AG20443 (cell line): ENCODE data around the gene TMEM179.

Source experiments
- DNase-seq: peaks from one replicate; pipeline ENCODE4 v3.0.0; 2012; ENCODE audit warnings: low spot score, mixed read lengths

TMEM179 gene

GRCh38 chr14:104567957-104568225, 36.7 kb downstream of the TMEM179 start:
- DNase-seq = no peak

GRCh38 chr14:104567141-104567956, 37.2 kb downstream of the TMEM179 start:
- DNase-seq = no peak

GRCh38 chr14:104564744-104565679, 39.6 kb downstream of the TMEM179 start:
- no peak for DNase-seq

GRCh38 chr14:104563742-104564615, 40.6 kb downstream of the TMEM179 start:
- peak; percentile 92 for DNase-seq

- no peak for DNase-seq
These were observed 41.3 kb downstream of the TMEM179 start for GRCh38 chr14:104563191-104563741.

GRCh38 chr14:104562606-104563005, 42.0 kb downstream of the TMEM179 start:
- DNase-seq = no peak

GRCh38 chr14:104561632-104562495, 42.7 kb downstream of the TMEM179 start:
- DNase-seq = no peak

GRCh38 chr14:104561124-104561557, 43.4 kb downstream of the TMEM179 start:
- no peak for DNase-seq

GRCh38 chr14:104560586-104560945, 44.0 kb downstream of the TMEM179 start:
- DNase-seq = no peak

- no peak for DNase-seq
These were observed 44.6 kb downstream of the TMEM179 start for GRCh38 chr14:104559804-104560585.

GRCh38 chr14:104559028-104559803, 45.4 kb downstream of the TMEM179 start:
- DNase-seq = no peak

GRCh38 chr14:104558231-104559027, 46.1 kb downstream of the TMEM179 start:
- DNase-seq = no peak

GRCh38 chr14:104557766-104558165, 46.8 kb downstream of the TMEM179 start:
- no peak for DNase-seq

- no peak for DNase-seq
These were observed 47.5 kb downstream of the TMEM179 start for GRCh38 chr14:104557086-104557485.

GRCh38 chr14:104556256-104557021, 48.1 kb downstream of the TMEM179 start:
- no peak for DNase-seq

- DNase-seq = no peak
These were observed 48.9 kb downstream of the TMEM179 start for GRCh38 chr14:104555430-104556255.
